SK-N-SH (cell line): ENCODE results near the gene SKIC8. TPM values are rescaled to one million over a fixed set of nuclear protein-coding genes. Genes with fewer than 3 reads are reported as not detected.

Source experiments
- CTCF ChIA-PET: fragments of 300-600, 350-600 bp; formaldehyde crosslinking; extraction: SDS; loops from one replicate; lab custom pipeline; 2021; lab: Yijun Ruan, JAX
- POLR2A ChIA-PET: fragments of 350-600 bp; sonication (Branson Sonifier 250); formaldehyde crosslinking; extraction: SDS; loops from one replicate; lab custom pipeline; 2020; ENCODE audit warnings: antibody characterized with exemption, inconsistent platforms; lab: Yijun Ruan, JAX
- DNase-seq: peaks from one replicate; pipeline ENCODE4 v3.0.0; 2012
- H2AFZ ChIP-seq: fragments of 200-600 bp; sonication (generic); 2 replicates; pipeline ENCODE4 v1.8.1; 2016; ENCODE audit warnings: antibody characterized with exemption, mild to moderate bottlenecking, low read depth
- H3F3A ChIP-seq: fragments of 200-600 bp; sonication (generic); replicated peaks from 2 replicates; pipeline ENCODE3; 2016; ENCODE audit warnings: antibody characterized with exemption, mild to moderate bottlenecking; ENCODE audit not compliant: insufficient read depth
- H3K27ac ChIP-seq, 2 experiments: fragments of 200-500 bp in 1 of 2; fragments of 200-600 bp in 1 of 2; sonication (Bioruptor generic) in 1 of 2; sonication (generic), shearing (Covaris generic) in 1 of 2; 2 replicates each; pipeline versions ENCODE4 v1.5.1 to v1.6.1; 2014 to 2016; ENCODE audit warnings: low read depth in 2 of 2, inconsistent platforms in 1 of 2, low read length in 1 of 2, mild to moderate bottlenecking in 1 of 2, mixed read lengths in 1 of 2
- H3K27me3 ChIP-seq: fragments of 200-600 bp; sonication (generic), shearing (Covaris generic); 2 replicates; pipeline ENCODE4 v1.6.1; 2016; ENCODE audit warnings: mixed run types; ENCODE audit not compliant: insufficient read depth
- H3K36me3 ChIP-seq, 2 experiments: fragments of 200-500 bp in 1 of 2; fragments of 200-600 bp in 1 of 2; sonication (Bioruptor generic) in 1 of 2; sonication (generic) in 1 of 2; replicated peaks in 1 of 2; 2 replicates each; pipeline versions ENCODE3 to v1.5.1; 2014 to 2016; ENCODE audit warnings: low read length in 1 of 2, mild to moderate bottlenecking in 1 of 2; ENCODE audit not compliant: insufficient read depth in 2 of 2, control insufficient read depth in 1 of 2
- H3K4me1 ChIP-seq, 2 experiments: fragments of 200-500 bp in 1 of 2; fragments of 200-600 bp in 1 of 2; sonication (Bioruptor generic) in 1 of 2; sonication (generic), shearing (Covaris generic) in 1 of 2; 2 replicates each; pipeline versions ENCODE4 v1.5.1 to v1.6.1; 2014 to 2016; ENCODE audit warnings: low read depth in 1 of 2, low read length in 1 of 2, mixed run types in 1 of 2; ENCODE audit not compliant: insufficient read depth in 2 of 2, control insufficient read depth in 1 of 2
- H3K4me2 ChIP-seq: fragments of 200-600 bp; sonication (generic), shearing (Covaris generic); 2 replicates; pipeline ENCODE4 v1.6.1; 2017; ENCODE audit warnings: mixed run types
- H3K4me3 ChIP-seq, 2 experiments: fragments of 200-500 bp in 1 of 2; fragments of 200-600 bp in 1 of 2; sonication (Bioruptor generic) in 1 of 2; sonication (generic), shearing (Covaris generic) in 1 of 2; 2 replicates each; pipeline versions ENCODE4 v1.5.1 to v1.8.1; 2014 to 2016; ENCODE audit warnings: low read depth in 2 of 2, inconsistent platforms in 1 of 2, low read length in 1 of 2, mild to moderate bottlenecking in 1 of 2, mixed read lengths in 1 of 2, moderate library complexity in 1 of 2
- H3K79me2 ChIP-seq: fragments of 200-600 bp; sonication (generic); 2 replicates; pipeline ENCODE4 v1.8.1; 2017; ENCODE audit warnings: mild to moderate bottlenecking; ENCODE audit not compliant: insufficient read depth
- H3K9ac ChIP-seq: fragments of 200-600 bp; sonication (generic); 2 replicates; pipeline ENCODE4 v1.6.1; 2017; ENCODE audit warnings: mixed run types
- H3K9me2 ChIP-seq: fragments of 200-600 bp; sonication (generic); 2 replicates; pipeline ENCODE4 v1.6.1; 2017; ENCODE audit warnings: mixed run types
- H3K9me3 ChIP-seq: fragments of 200-600 bp; sonication (generic); 2 replicates; pipeline ENCODE4 v1.6.1; 2017; ENCODE audit warnings: mixed run types, mild to moderate bottlenecking, moderate library complexity
- H4K20me1 ChIP-seq: fragments of 200-600 bp; sonication (generic); 2 replicates; pipeline ENCODE4 v1.6.1; 2017; ENCODE audit warnings: mild to moderate bottlenecking, mixed run types; ENCODE audit not compliant: insufficient read depth
- CHD2 ChIP-seq: fragments of 150-350 bp; IDR thresholded peaks from 2 replicates; pipeline ENCODE4 v1.6.1; 2018; ENCODE audit warnings: low read length; ENCODE audit not compliant: partially characterized antibody
- FOSL2 ChIP-seq: IDR thresholded peaks from 2 replicates; pipeline ENCODE4 v1.4.0; 2012; ENCODE audit warnings: low read depth, mild to moderate bottlenecking, moderate library complexity, borderline replicate concordance
- GATA2 ChIP-seq: sonication (generic); formaldehyde crosslinking; IDR thresholded peaks from 2 replicates; pipeline ENCODE4 v1.5.0; 2020; ENCODE audit warnings: mild to moderate bottlenecking, missing genetic modification reagents
- MEF2A ChIP-seq: IDR thresholded peaks from 2 replicates; pipeline ENCODE4 v1.4.0; 2012; ENCODE audit warnings: low read depth, borderline replicate concordance
- NFIC ChIP-seq: IDR thresholded peaks from 2 replicates; pipeline ENCODE4 v1.4.0; 2012; ENCODE audit warnings: borderline replicate concordance
- RAD21 ChIP-seq: IDR thresholded peaks from 2 replicates; pipeline ENCODE4 v1.6.1; 2012; ENCODE audit warnings: mild to moderate bottlenecking, low read length
- RCOR1 ChIP-seq: fragments of 150-350 bp; IDR thresholded peaks from 2 replicates; pipeline ENCODE4 v1.6.1; 2017; ENCODE audit warnings: antibody characterized with exemption, low read length
- RFX5 ChIP-seq: IDR thresholded peaks from 2 replicates; pipeline ENCODE4 v1.6.1; 2012; ENCODE audit warnings: mild to moderate bottlenecking, improper control_type of control experiment, low read length
- RXRA ChIP-seq: IDR thresholded peaks from 2 replicates; pipeline ENCODE4 v1.4.0; 2012; ENCODE audit warnings: low read depth, mild to moderate bottlenecking, borderline replicate concordance
- YY1 ChIP-seq: IDR thresholded peaks from 2 replicates; pipeline ENCODE4 v1.4.0; 2012; ENCODE audit warnings: low read depth, mild to moderate bottlenecking
- WGBS: methylation state at CpG from one replicate; pipeline ENCODE4 v1.1.6; 2017; ENCODE audit warnings: low lambda C conversion rate; 5-methylcytosine and 5-hydroxymethylcytosine counted together
- polyA plus RNA-seq, 3 experiments: library from polyadenylated mRNA; depleted of rRNA; stranded (reverse); fragments of >200 nt; gene quantifications; 2 replicates each; pipeline ENCODE4 v1.2.3, GENCODE V29; 2012
- TF ChIP-seq, protein P1 (sequence below): IDR thresholded peaks from 2 replicates; pipeline ENCODE4 v1.4.0; 2012; ENCODE audit warnings: low read depth
- TF ChIP-seq, protein P2 (sequence below): fragments of 150-350 bp; IDR thresholded peaks from 2 replicates; pipeline ENCODE4 v1.6.1; 2017; ENCODE audit warnings: antibody characterized with exemption, low read length, low read depth, borderline replicate concordance
- TF ChIP-seq, protein P3 (sequence below): IDR thresholded peaks from 2 replicates; pipeline ENCODE4 v1.6.1; 2012; ENCODE audit warnings: mild to moderate bottlenecking, low read depth, low read length, moderate library complexity
- TF ChIP-seq, protein P4 (sequence below): IDR thresholded peaks from 2 replicates; pipeline ENCODE4 v1.4.0; 2012; ENCODE audit warnings: low read depth, borderline replicate concordance

The SKIC8 gene
- polyA plus RNA-seq, 1 of the 3 experiments (the other 2 are of a cell fraction): 78.8 TPM

DNA sequence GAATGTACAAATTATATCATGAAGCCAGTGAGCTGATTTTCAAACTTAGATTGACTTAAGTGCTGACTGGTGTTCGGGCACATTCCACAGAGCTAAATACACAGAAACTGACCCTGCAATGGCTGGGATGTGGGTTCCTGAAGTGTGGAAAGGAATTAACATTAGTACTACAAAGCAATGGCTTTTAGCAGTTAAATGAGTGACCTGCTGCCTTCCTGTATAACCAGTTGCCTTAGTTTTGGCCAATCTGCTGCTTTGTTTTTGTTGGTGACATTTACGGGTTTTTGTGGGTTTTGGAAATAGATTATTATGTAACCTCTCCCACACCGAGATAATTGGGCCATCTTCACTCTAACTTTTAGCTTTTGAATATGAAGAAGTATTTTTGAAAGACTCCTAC, 2.4 kb upstream of the SKIC8 start:
- no peaks in the 10 kb centered on the region for H4K20me1 ChIP-seq
- 60% methylated on average over 3 of the region's 3 CpGs for WGBS
- H3K9me2 ChIP-seq: no peaks in the 10 kb centered on the region
- peaks cover 37% of the 10 kb centered on the region for H3F3A ChIP-seq
- peak overlapping the region in 1 of 2 experiments; percentile 87; a peak in 2 of 4 replicates for H3K27ac ChIP-seq
- no peak overlapping the region for H3K9ac ChIP-seq
- ChIA-PET POLR2A (no interaction called here), CTCF (interaction anchor here (31.8 kb wide), 1 partner anchor 107 kb away, joined by 772 read pairs; no protein-coding TSS in a partner anchor)
- peaks cover 15 to 31% of the 10 kb centered on the region in 2 experiments for H3K4me1 ChIP-seq
- H3K4me3 ChIP-seq: no peak overlapping the region
- DNase-seq: no peak
- no peaks in the 10 kb centered on the region for H3K9me3 ChIP-seq
- H3K36me3 ChIP-seq: no peaks in the 10 kb centered on the region
- TF ChIP-seq RAD21: no peak
- no peak for TF ChIP-seq MEF2A
- TF ChIP-seq, protein P1, sequence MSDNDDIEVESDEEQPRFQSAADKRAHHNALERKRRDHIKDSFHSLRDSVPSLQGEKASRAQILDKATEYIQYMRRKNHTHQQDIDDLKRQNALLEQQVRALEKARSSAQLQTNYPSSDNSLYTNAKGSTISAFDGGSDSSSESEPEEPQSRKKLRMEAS: no peak
- TF ChIP-seq, protein P2, sequence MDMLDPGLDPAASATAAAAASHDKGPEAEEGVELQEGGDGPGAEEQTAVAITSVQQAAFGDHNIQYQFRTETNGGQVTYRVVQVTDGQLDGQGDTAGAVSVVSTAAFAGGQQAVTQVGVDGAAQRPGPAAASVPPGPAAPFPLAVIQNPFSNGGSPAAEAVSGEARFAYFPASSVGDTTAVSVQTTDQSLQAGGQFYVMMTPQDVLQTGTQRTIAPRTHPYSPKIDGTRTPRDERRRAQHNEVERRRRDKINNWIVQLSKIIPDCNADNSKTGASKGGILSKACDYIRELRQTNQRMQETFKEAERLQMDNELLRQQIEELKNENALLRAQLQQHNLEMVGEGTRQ: no peak
- H2AFZ ChIP-seq: no peak overlapping the region
- peaks cover 25% of the 10 kb centered on the region for H3K79me2 ChIP-seq
- no peaks in the 10 kb centered on the region for H3K27me3 ChIP-seq
- H3K4me2 ChIP-seq: peak overlapping the region; percentile 27; the same call in 1 of the 2 replicates

DNA sequence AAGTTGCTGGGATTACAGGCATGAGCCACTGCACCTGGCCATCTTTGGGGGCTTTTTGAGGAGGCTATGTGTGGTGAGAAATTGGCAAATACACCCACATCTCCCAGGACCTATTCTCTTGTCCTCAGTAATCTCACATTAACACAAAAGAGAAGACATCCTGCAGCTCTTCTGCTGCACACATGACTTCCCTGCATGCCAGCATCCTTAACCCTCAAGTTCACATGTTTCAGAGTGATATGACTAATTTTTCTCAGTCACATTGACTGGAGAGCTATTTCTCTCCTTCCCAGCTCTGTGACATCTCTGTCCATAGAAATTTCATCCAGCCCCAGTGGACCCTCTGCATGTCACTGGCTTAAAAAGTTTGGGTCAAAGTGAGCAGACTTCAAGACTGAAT, 1.9 kb upstream of the SKIC8 start:
- DNase-seq: no peak
- H3K27ac ChIP-seq: peak overlapping the region in 1 of 2 experiments; percentile 87; a peak in 2 of 4 replicates
- peaks cover 30% of the 10 kb centered on the region for H3K79me2 ChIP-seq
- H3K9me2 ChIP-seq: no peaks in the 10 kb centered on the region
- CTCF ChIA-PET: interaction anchor here (31.8 kb wide), 1 partner anchor 107 kb away, joined by 772 read pairs; no protein-coding TSS in a partner anchor
- H3K27me3 ChIP-seq: no peaks in the 10 kb centered on the region
- no peak overlapping the region for H2AFZ ChIP-seq
- 0 out of 2 replicates have a peak overlapping the region, but pooled peaks have one; percentile 27 for H3K4me2 ChIP-seq
- no peak overlapping the region for H3K9ac ChIP-seq
- no peak overlapping the region for H3K4me3 ChIP-seq
- TF ChIP-seq, protein P3, sequence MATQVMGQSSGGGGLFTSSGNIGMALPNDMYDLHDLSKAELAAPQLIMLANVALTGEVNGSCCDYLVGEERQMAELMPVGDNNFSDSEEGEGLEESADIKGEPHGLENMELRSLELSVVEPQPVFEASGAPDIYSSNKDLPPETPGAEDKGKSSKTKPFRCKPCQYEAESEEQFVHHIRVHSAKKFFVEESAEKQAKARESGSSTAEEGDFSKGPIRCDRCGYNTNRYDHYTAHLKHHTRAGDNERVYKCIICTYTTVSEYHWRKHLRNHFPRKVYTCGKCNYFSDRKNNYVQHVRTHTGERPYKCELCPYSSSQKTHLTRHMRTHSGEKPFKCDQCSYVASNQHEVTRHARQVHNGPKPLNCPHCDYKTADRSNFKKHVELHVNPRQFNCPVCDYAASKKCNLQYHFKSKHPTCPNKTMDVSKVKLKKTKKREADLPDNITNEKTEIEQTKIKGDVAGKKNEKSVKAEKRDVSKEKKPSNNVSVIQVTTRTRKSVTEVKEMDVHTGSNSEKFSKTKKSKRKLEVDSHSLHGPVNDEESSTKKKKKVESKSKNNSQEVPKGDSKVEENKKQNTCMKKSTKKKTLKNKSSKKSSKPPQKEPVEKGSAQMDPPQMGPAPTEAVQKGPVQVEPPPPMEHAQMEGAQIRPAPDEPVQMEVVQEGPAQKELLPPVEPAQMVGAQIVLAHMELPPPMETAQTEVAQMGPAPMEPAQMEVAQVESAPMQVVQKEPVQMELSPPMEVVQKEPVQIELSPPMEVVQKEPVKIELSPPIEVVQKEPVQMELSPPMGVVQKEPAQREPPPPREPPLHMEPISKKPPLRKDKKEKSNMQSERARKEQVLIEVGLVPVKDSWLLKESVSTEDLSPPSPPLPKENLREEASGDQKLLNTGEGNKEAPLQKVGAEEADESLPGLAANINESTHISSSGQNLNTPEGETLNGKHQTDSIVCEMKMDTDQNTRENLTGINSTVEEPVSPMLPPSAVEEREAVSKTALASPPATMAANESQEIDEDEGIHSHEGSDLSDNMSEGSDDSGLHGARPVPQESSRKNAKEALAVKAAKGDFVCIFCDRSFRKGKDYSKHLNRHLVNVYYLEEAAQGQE: no peak
- TF ChIP-seq MEF2A: no peak
- TF ChIP-seq RCOR1: no peak
- TF ChIP-seq, protein P1: no peak
- TF ChIP-seq FOSL2: no peak
- TF ChIP-seq RFX5: no peak
- TF ChIP-seq RAD21: no peak
- TF ChIP-seq GATA2 (CRISPR knock-in tag): no peak
- TF ChIP-seq CHD2: no peak
- TF ChIP-seq, protein P4, sequence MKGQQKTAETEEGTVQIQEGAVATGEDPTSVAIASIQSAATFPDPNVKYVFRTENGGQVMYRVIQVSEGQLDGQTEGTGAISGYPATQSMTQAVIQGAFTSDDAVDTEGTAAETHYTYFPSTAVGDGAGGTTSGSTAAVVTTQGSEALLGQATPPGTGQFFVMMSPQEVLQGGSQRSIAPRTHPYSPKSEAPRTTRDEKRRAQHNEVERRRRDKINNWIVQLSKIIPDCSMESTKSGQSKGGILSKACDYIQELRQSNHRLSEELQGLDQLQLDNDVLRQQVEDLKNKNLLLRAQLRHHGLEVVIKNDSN: no peak
- TF ChIP-seq RXRA: no peak
- TF ChIP-seq NFIC: no peak
- TF ChIP-seq YY1: no peak
- no peaks in the 10 kb centered on the region for H3K9me3 ChIP-seq
- H3F3A ChIP-seq: peaks cover 33% of the 10 kb centered on the region
- H3K36me3 ChIP-seq: no peaks in the 10 kb centered on the region
- H3K4me1 ChIP-seq: peaks cover 14 to 26% of the 10 kb centered on the region in 2 experiments
- POLR2A ChIA-PET: no interaction called here
- no peaks in the 10 kb centered on the region for H4K20me1 ChIP-seq
